ENCODE measurements around the gene P2RY6.
"Not testable (repeated sequence)": the region's sequence is repeated elsewhere in the genome, so short reads cannot be mapped to it uniquely, and the experiment has no call there.

The P2RY6 gene

GRCh38 chr11:73272680-73273038 is 521 bp downstream of the P2RY6 start:
- intact Hi-C loops (cut with DNase I) = no loop called here
- peak in 1 of 10 donors; percentile 8 for DNase-seq

DNA sequence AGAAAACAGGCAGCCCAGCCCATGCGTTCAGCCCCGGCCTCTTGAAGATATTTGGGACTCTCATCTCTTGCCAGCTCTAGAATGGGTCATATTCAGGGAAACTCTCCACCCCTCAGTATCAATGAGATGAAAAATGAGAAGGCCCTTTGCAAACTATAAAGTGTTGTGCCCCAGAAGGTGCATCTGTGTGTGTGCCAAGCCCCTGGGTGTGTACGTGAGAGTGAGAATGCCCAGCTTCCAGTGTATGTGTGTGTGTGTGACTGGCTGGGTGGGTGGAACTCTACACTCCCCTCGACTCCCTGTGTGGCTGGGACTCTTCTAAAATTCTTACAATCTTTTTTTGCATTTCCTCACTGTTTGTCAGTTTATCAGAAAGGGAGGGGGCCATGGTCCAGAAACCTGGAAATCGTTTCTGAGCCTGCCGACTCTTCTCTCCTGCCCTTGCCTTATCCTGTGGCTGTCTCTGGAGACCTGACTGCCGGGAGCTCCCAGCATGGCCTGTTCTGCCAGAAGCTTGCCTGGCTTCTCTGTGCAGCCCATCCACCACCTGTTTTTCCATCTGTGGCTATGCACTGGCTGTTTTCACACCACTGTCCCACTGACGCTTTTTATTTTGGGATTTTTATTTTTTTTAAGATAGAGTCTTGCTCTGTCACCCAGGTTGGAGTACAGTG is 1.2 kb downstream of the P2RY6 start:
- intact Hi-C loops (cut with DNase I) = no loop called here
- DNase-seq = peak in 3 of 10 donors; percentile 13 to 76 (median 42)

GRCh38 chr11:73274191-73274590 is 2.1 kb downstream of the P2RY6 start:
- intact Hi-C loops (cut with DNase I); DNase-seq: not testable (repeated sequence)

DNA sequence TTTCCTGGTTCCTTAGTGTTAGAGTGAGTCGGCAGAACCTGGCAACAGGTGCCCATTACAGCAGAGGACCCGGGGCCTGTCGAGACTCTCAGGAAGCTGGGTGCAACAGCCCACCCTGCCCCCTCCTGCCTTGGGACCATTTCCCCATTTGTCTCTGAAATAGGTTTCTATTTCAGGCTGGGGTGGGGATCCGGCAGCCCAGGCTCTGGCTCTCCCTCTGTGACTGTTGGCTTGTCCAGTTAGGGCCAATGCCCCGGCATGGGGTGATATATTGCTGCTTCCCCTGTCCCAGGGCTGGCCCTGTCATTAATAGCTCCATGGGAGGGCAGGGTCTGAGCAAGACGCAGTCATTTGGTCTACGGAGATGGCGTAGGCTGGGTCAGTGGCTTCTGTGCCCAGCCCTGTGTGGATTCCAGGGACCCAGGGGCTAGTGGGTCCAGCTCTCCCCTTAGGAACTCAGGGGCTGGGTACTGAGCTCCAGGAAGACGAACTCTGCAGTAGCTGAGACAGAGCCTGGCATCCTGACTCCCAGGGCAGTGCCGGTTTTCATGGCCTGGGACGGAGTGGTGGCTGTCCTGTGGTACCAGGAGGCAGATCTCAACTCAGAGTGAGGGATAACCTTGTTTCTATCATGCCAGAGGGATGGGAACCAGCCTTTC is 2.7 kb downstream of the P2RY6 start:
- peak in 3 of 10 donors; percentile 22 to 83 (median 64) for DNase-seq
- intact Hi-C loops (cut with DNase I) = no loop called here

- peak in 3 of 10 donors; percentile 10 to 43 (median 13) for DNase-seq
- intact Hi-C loops (cut with DNase I) = no loop called here
Measured at GRCh38 chr11:73275381-73275750, 3.2 kb downstream of the P2RY6 start.

DNA sequence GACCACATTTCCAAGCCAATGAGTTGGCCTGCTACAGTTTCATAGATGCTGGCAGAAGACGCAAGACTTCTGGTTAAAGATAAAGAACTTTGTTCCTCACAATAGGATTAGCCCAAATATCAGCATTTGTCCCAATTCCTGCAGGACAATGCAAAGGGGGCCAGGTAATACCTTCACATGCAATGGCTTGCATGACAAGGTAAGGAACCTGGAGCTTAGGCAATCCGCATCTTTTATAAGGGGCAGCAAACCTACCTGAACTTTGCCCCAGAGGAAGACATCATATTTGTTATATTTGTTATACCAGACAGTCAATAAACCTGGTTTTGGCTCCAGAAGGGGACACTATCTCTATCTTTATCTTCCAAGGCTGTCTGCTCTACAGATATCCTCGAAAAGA is 5.3 kb downstream of the P2RY6 start:
- intact Hi-C loops (cut with DNase I) = no loop called here
- DNase-seq = peak in 1 of 10 donors; percentile 13

GRCh38 chr11:73280626-73281025 is 8.5 kb downstream of the P2RY6 start:
- DNase-seq = peak in 1 of 10 donors; percentile 79
- intact Hi-C loops (cut with DNase I) = no loop called here

DNA sequence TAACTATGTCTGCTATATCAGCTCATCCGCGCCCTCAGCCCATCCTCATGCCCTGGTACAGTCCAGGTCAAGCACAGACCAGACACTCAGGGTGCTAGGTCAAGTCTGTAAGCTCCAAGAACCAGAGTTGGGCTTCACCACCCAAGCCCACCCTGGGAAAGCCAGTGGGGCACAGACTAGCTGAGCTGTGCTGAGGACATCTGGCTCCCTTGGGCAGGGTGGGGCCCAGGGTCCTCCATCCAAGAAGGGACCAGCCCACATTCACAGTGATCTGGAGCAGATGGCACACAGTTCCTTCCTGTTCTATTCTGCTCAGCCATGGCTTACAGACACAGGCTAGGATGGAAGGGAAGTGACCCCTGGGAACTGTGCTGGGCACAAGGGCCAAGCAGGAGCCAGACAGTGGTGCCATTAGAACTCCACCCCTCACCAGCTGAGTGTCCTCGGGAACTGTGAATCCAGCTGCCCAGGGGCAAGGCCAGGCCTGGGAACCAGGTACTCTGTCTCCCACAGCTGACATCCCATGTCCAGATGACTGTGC is 9.1 kb downstream of the P2RY6 start:
- intact Hi-C loops (cut with DNase I) = no loop called here
- peak in 1 of 10 donors; percentile 81 for DNase-seq

DNA sequence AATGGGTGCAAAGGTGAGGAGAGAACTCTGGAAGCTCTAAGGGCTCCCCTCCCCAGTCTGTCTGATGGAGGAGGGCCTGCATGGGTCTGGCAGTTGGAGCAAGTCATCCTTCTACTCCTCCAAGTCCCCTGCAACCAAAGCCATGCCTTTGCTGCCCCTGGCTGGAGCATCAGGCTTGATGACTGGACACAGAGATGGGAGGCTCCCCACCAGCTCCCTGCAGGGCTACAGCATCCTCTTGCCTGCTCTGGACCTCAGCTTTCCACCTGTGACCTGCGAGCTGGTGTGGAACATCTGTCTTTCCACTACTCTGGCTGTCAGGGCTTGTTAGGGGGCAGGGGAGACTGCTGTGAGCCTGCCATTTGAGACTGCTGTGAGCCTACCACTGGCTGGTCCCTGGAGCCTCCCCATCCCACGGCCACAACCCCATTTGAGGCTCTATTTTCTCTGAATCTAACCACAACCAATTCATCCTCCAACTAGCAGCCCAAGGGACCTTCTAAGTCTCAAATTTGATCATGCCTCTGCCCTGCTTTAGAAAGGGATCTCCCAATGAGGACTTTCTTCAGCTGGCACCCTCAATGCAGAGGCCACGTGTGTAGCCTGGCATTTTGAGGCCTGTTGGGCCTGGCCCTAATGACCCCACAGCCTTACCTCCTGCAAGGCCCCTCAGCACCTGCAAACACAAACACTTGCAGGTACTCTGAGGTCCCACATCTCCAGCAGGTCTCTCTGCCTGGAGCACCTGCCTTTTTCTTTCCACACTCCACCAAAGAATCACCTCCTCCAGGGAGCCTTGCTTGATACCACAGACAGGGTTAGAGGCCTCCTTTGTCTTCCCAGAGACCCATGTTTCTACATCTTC is 9.9 kb downstream of the P2RY6 start:
- peak in 1 of 10 donors; percentile 29 for DNase-seq
- intact Hi-C loops (cut with DNase I) = no loop called here

- peak in 1 of 10 donors; percentile 64 for DNase-seq
- intact Hi-C loops (cut with DNase I) = no loop called here
Measured at GRCh38 chr11:73283276-73284000, 11.3 kb downstream of the P2RY6 start.

DNA sequence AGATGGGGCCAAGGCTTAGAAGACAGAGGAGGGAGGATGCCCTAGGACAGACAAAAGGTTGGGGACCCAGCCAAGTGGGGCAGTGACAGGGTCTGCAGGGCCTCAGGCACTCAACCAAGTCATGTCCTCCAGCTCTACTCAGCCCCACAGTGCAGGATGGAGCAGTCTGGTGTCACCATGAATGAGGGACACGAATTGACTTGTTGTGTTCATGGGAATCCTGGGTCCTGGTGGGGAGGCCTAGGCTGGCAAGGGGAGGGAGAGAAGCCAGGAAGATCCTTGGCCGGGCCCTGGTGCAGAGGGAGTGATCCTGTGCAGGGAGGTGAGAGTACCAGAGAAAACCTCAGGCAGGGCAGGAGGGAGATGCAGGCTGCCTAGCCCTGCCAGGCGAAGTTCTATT is 12.0 kb downstream of the P2RY6 start:
- peak in 1 of 10 donors; percentile 32 for DNase-seq
- intact Hi-C loops (cut with DNase I) = no loop called here

DNA sequence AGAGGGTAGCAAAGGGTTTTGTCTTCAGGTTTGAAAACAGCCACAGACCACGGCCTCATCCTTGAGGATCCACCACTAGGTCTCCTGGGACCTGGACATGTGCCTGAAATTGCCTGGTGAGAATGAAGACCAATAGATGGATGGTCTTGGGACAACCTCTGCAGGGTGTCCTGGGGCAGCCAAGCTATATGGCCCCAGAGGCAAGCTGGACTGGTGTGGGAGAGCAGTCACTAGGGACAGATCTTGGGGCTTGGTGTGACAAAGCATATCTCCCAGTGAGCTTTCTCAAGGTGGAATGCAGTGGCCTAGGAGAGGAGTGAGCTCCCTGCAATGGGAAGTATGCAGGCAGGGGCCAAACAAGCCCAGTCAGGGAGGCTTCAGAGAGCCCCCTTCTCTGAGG is 13.6 kb downstream of the P2RY6 start:
- DNase-seq = peak in 1 of 10 donors; percentile 57
- intact Hi-C loops (cut with DNase I) = no loop called here

DNA sequence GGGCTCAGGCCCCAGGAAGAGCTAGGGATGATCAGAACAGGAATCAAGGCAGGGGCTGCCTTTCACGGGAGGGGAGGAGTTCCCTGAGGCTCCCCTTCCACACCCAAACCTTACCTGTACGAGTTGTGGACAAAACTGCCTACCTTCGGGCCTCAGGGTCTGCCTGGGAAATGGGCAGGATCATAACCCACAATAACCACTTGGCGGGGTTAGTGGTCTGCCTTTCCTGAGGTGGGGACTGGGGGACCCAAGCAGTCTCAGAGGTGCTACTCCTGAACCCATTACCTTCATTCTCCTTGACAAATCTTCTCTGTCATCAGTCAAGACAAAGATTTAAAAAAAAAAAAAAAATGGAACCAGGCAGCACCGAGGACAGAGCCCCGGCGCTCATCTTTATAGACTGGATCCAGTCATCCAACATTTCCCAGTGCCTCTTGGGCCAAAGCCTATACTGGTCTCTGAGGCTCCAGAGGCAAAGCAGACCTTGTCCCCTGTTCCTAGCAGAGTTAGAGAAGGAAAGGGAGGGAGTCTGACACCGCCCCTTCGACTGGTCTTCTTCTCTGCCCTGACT is 14.2 kb downstream of the P2RY6 start:
- DNase-seq = peak in 1 of 10 donors; percentile 31
- intact Hi-C loops (cut with DNase I) = no loop called here

- DNase-seq = peak in 1 of 10 donors; percentile 71
- intact Hi-C loops (cut with DNase I) = no loop called here
Measured at GRCh38 chr11:73287400-73288101, 15.4 kb downstream of the P2RY6 start.

- intact Hi-C loops (cut with DNase I) = no loop called here
- DNase-seq = no peak
Measured at GRCh38 chr11:73288192-73288872, 16.2 kb downstream of the P2RY6 start.

- peak; percentile 54 to 96 (median 73) for DNase-seq
- intact Hi-C loops (cut with DNase I) = loop anchor here (1.0 kb wide), 1 partner anchor 104 kb away; no protein-coding TSS in a partner anchor
Measured at GRCh38 chr11:73288873-73289707, 17.0 kb downstream of the P2RY6 start.

- intact Hi-C loops (cut with DNase I) = no loop called here
- peak in 3 of 10 donors; percentile 32 to 73 (median 40) for DNase-seq
Measured at GRCh38 chr11:73290536-73290935, 18.4 kb downstream of the P2RY6 start.

DNA sequence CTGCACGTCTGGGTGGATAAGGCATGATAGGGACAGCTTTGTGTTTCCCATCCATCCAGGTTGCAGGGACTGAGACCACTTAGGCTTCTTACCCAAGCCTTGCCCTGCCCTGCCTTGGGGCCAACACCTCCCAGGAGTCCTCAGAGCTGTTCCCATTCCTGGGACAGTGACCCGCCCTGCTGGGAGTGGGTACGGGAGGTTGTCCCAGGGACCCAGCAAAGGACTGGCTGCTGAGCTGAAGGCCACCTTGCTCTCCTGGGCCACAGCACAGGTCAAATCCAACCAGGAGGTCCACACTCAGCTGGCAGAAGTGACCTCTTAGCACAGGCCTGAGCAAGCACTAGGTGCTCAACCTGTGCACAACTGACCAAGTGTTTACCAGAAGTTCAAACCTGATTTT is 19.1 kb downstream of the P2RY6 start:
- intact Hi-C loops (cut with DNase I) = no loop called here
- DNase-seq = peak in 2 of 10 donors; percentile 55 to 76

Measured in posterior cingulate gyrus (tissue), 11 donors.